ENCODE data around the gene NPAS2. TPM values are rescaled to one million over a fixed set of nuclear protein-coding genes. Genes with fewer than 3 reads are reported as not detected.

NPAS2 gene
- total and polyA plus RNA-seq, 2 of the 8 experiments (the other 6 are each of a cell fraction or from before 2014, with no cell fraction given), result 1.8 to 1.9 TPM

GRCh38 chr2:100786985-100787384 lies 33.0 kb upstream of the NPAS2 start:
- no peak overlapping the region for H3K27ac ChIP-seq (ENCODE audit: low read depth, low read length)
- H3K9me3 ChIP-seq (ENCODE audit: insufficient read depth in 2 of 2, low read depth in 1 of 2, low read length in 1 of 2), result no peaks in the 10 kb centered on the region
- H3K14ac ChIP-seq (ENCODE audit: insufficient read length), result no peak overlapping the region
- H4K91ac ChIP-seq (replicated peaks; ENCODE audit: insufficient read length, low read length), result no peak overlapping the region
- TF ChIP-seq SP1 (IDR thresholded peaks at IDR 0.05; ENCODE audit: low read depth, low read length), result no peak
- TF ChIP-seq TAF7 (optimal IDR thresholded peaks at IDR 0.05; ENCODE audit: borderline replicate concordance, low read depth, low read length), result no peak
- TF ChIP-seq ASH2L (IDR thresholded peaks at IDR 0.05; ENCODE audit: low read length), result no peak
- no peak for TF ChIP-seq GABPA (IDR thresholded peaks at IDR 0.05; ENCODE audit: borderline replicate concordance, insufficient read depth, low read length)
- TF ChIP-seq SIX5 (IDR thresholded peaks at IDR 0.05; ENCODE audit: low read depth, low read length), result no peak
- no peak for TF ChIP-seq JUND (IDR thresholded peaks at IDR 0.05; ENCODE audit: low read length)
- TF ChIP-seq MAFK (IDR thresholded peaks at IDR 0.05; ENCODE audit: low read depth, low read length), result no peak
- TF ChIP-seq YY1 (IDR thresholded peaks at IDR 0.05; ENCODE audit: low read depth, low read length), result no peak
- no peak for TF ChIP-seq TCF12 (IDR thresholded peaks at IDR 0.05; ENCODE audit: low read depth, low read length)
- TF ChIP-seq CREB1 (IDR thresholded peaks at IDR 0.05), result no peak
- TF ChIP-seq ZNF274 (IDR thresholded peaks at IDR 0.05; ENCODE audit: borderline replicate concordance, extremely low read depth, low read length), result no peak
- TF ChIP-seq RAD21 (IDR thresholded peaks at IDR 0.05 in 1 of 2, conservative IDR thresholded peaks at IDR 0.05 in 1 of 2; ENCODE audit: low read depth in 2 of 2, low read length in 2 of 2), result no peak
- TF ChIP-seq SIRT6 (IDR thresholded peaks at IDR 0.05; ENCODE audit: low read length), result no peak
- TF ChIP-seq MAX (IDR thresholded peaks at IDR 0.05), result no peak
- TF ChIP-seq GTF2F1 (IDR thresholded peaks at IDR 0.05; ENCODE audit: borderline replicate concordance, low read depth, low read length), result no peak
- no peak for TF ChIP-seq SP4 (IDR thresholded peaks at IDR 0.05; ENCODE audit: low read length)
- TF ChIP-seq BCL11A (IDR thresholded peaks at IDR 0.05; ENCODE audit: low read depth in 2 of 2, low read length in 2 of 2), result no peak
- no peak overlapping the region for H3K9ac ChIP-seq (replicated peaks in 1 of 4; ENCODE audit: extremely low read depth in 1 of 4, low read depth in 3 of 4, low read length in 3 of 4)
- no peaks in the 10 kb centered on the region for H3K79me2 ChIP-seq (ENCODE audit: control insufficient read depth in 1 of 2, insufficient read depth in 2 of 2, low read length in 2 of 2)
- DNase-seq (ENCODE audit: low read depth in 1 of 2, low spot score in 2 of 2) (no peak), FAIRE-seq (no peak)
- no peak overlapping the region for H2BK15ac ChIP-seq (ENCODE audit: low read length)
- H3K18ac ChIP-seq (ENCODE audit: extremely low read depth, low read length), result no peak overlapping the region
- no peak overlapping the region for H2BK5ac ChIP-seq (ENCODE audit: low read depth, low read length)
- no peaks in the 10 kb centered on the region for H3K23me2 ChIP-seq (ENCODE audit: low read depth, low read length)
- no peaks in the 10 kb centered on the region for H3K79me1 ChIP-seq (ENCODE audit: low read depth, low read length)
- H3K56ac ChIP-seq (replicated peaks; ENCODE audit: insufficient read length, low read depth, low read length), result no peak overlapping the region
- H4K20me1 ChIP-seq (replicated peaks in 1 of 2; ENCODE audit: control insufficient read depth in 1 of 2, insufficient read depth in 2 of 2, low read length in 2 of 2), result no peaks in the 10 kb centered on the region
- H4K8ac ChIP-seq (ENCODE audit: extremely low read depth, insufficient read depth, low read length), result no peak overlapping the region
- no peak overlapping the region for H2AK5ac ChIP-seq (ENCODE audit: low read depth, low read length)
- H3K36me3 ChIP-seq (ENCODE audit: control insufficient read depth in 2 of 4, insufficient read depth in 4 of 4, low read length in 3 of 4), result no peaks in the 10 kb centered on the region
- POLR2A ChIA-PET (ENCODE audit: partially characterized antibody), result no interaction called here
- no peak overlapping the region for H2AFZ ChIP-seq (ENCODE audit: low read length)
- no peak overlapping the region for H2BK20ac ChIP-seq (ENCODE audit: low read length)
- 86% methylated on average over 2 of the region's 2 CpGs; no CpG with 5 or more reads in 1 of the 2 experiments for WGBS, 2 experiments (ENCODE audit: extremely low coverage in 1 of 2, insufficient coverage in 1 of 2, insufficient read length in 1 of 2, insufficient replicate concordance in 2 of 2, low coverage in 1 of 2, low lambda C conversion rate in 2 of 2, missing lambda C conversion rate in 1 of 2)
- H3K4me1 ChIP-seq (replicated peaks in 1 of 4; ENCODE audit: control insufficient read depth in 3 of 4, insufficient read depth in 4 of 4, low read length in 3 of 4), result peaks cover 1 to 7% (median 4%) of the 10 kb centered on the region in 4 experiments; a peak in 5 of 7 replicates
- H4K5ac ChIP-seq (ENCODE audit: insufficient read length, low read depth, low read length), result no peak overlapping the region
- H3K27me3 ChIP-seq (replicated peaks in 1 of 4; ENCODE audit: control insufficient read depth in 3 of 4, extremely low read depth in 1 of 4, insufficient read depth in 3 of 4, low read length in 3 of 4), result no peaks in the 10 kb centered on the region
- H2BK120ac ChIP-seq (replicated peaks; ENCODE audit: low read depth, low read length), result no peak overlapping the region
- H3K4me3 ChIP-seq (ENCODE audit: extremely low read depth in 1 of 4, insufficient read depth in 2 of 4, low read depth in 3 of 4, low read length in 4 of 4), result no peak overlapping the region
- no peak overlapping the region for H2BK12ac ChIP-seq (ENCODE audit: low read depth, low read length)
- no peak overlapping the region for H3K23ac ChIP-seq (ENCODE audit: insufficient read length)
- no peak overlapping the region for H3K4ac ChIP-seq (replicated peaks; ENCODE audit: insufficient read length, low read depth, low read length)
- H3K4me2 ChIP-seq (ENCODE audit: insufficient read depth in 1 of 2, low read depth in 2 of 2, low read length in 2 of 2), result no peak overlapping the region
- CTCF ChIA-PET (ENCODE audit: partially characterized antibody), result no interaction called here

Data from H1 (cell line).